H1 (cell line): ENCODE results near the gene ATP11A. TPM values are rescaled to one million over a fixed set of nuclear protein-coding genes. Genes with fewer than 3 reads are reported as not detected.

Experiments used
- BACH1 ChIP-seq: IDR thresholded peaks from 2 replicates; pipeline ENCODE4 v1.6.1; 2012; ENCODE audit warnings: low read length, improper control_type of control experiment
- CBX8 ChIP-seq: fragments of 300-800, 300-1000 bp; sonication (generic); IDR thresholded peaks from 2 replicates; pipeline ENCODE4 v1.7.1; 2016; ENCODE audit warnings: low read depth, low read length, borderline replicate concordance
- CTCF ChIP-seq, 3 experiments: IDR thresholded peaks; 1 replicate in 2 of 3; 2 replicates in 1 of 3; pipeline versions ENCODE4 v1.5.1 to v1.6.1; 2011; ENCODE audit warnings: low read length in 3 of 3, mild to moderate bottlenecking in 3 of 3, inconsistent platforms in 2 of 3, low read depth in 1 of 3, moderate library complexity in 1 of 3; ENCODE audit not compliant: insufficient read depth in 1 of 3; ENCODE audit errors: control extremely low read depth in 1 of 3
- NRF1 ChIP-seq: IDR thresholded peaks from 2 replicates; pipeline ENCODE4 v1.6.1; 2011; ENCODE audit warnings: mild to moderate bottlenecking, low read depth, low read length, improper control_type of control experiment
- POLR2A ChIP-seq, 2 experiments: IDR thresholded peaks; 1 replicate in 1 of 2; 2 replicates in 1 of 2; pipeline ENCODE4 v1.6.1; 2011; ENCODE audit warnings: low read depth in 2 of 2, low read length in 2 of 2, mild to moderate bottlenecking in 2 of 2; ENCODE audit errors: control extremely low read depth in 1 of 2
- RXRA ChIP-seq: IDR thresholded peaks from 2 replicates; pipeline ENCODE4 v1.6.1; 2011; ENCODE audit warnings: low read depth, mild to moderate bottlenecking, low read length, moderate library complexity; ENCODE audit not compliant: insufficient read depth
- SIRT6 ChIP-seq: IDR thresholded peaks from one replicate; pipeline ENCODE4 v1.7.1; 2012; ENCODE audit warnings: low read length, inconsistent platforms
- SP2 ChIP-seq: IDR thresholded peaks from 2 replicates; pipeline ENCODE4 v1.6.1; 2012; ENCODE audit warnings: mild to moderate bottlenecking, low read length, inconsistent platforms
- TCF12 ChIP-seq: IDR thresholded peaks from 2 replicates; pipeline ENCODE4 v1.6.1; 2011; ENCODE audit warnings: low read depth, mild to moderate bottlenecking, low read length
- polyA plus RNA-seq, 7 experiments: library from polyadenylated mRNA; depleted of rRNA in 3 of 7; stranded (reverse) in 5 of 7; unstranded in 2 of 7; fragments of >200 nt in 5 of 7; fragments of 200-250 nt in 2 of 7; gene quantifications; 1 replicate in 5 of 7; 2 replicates in 1 of 7; 4 replicates in 1 of 7; pipeline versions ENCODE4 v1.2.1 to v1.2.3, GENCODE V29; 2011 to 2013; ENCODE audit warnings: missing spikeins in 2 of 7, mixed read lengths in 2 of 7
- total RNA-seq: library from RNA; stranded (reverse); fragmentation: NEBNext Ultra II Directional; extraction: Animal tissue kit (Norgen Biotek cat#: 25700); gene quantifications from 2 replicates; pipeline ENCODE4 v1.2.1, GENCODE V29; 2021

ATP11A gene
- total and polyA plus RNA-seq, 2 of the 8 experiments (the other 6 are each of a cell fraction or from before 2014, with no cell fraction given), result 28.8 to 72.9 TPM

GRCh38 chr13:112883241-112883945 is 193.6 kb downstream of the ATP11A start (continued):
- TF ChIP-seq CTCF (IDR thresholded peaks at IDR 0.05; ENCODE audit: control extremely low read depth in 1 of 3, insufficient read depth in 1 of 3, low read depth in 1 of 3, low read length in 3 of 3), result no peak
- no peak for TF ChIP-seq BACH1
- TF ChIP-seq RXRA, result no peak
- no peak for TF ChIP-seq SIRT6
- TF ChIP-seq SP2, result no peak
- TF ChIP-seq TCF12, result no peak
- no peak for TF ChIP-seq POLR2A (IDR thresholded peaks at IDR 0.05; ENCODE audit: control extremely low read depth in 1 of 2, low read depth in 2 of 2, low read length in 2 of 2)
- TF ChIP-seq NRF1, result no peak
- TF ChIP-seq CBX8, result no peak
